GM19328 (cell line): ENCODE results near the gene LRP11.
"Not testable (repeated sequence)": the region's sequence is repeated elsewhere in the genome, so short reads cannot be mapped to it uniquely, and the experiment has no call there.

Source experiments
- ATAC-seq: cut with Tn5 transposase; IDR thresholded peaks from one replicate; pipeline ENCODE4 v1.9.1; 2021; ENCODE audit warnings: mild to moderate bottlenecking, moderate library complexity; ENCODE audit not compliant: unreplicated experiment

Gene LRP11

DNA sequence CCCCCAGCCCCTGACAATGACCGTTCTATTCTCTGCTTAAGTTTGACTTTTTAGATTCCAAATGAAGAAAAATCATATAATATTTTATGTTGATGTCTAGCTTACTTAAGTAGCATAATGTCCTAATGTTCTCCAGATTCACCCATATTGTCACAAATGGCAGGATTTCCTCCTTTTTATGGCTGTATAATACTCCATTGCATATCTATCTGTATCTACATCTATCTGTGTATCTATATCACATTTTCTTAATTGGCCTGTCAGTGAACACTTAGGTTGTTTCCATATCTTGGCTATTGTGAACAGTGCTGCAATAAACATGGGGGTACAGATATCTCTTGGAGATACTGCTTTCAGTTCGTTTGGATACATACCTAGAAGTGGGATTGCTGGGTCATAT lies 7.0 kb upstream of the LRP11 start:
- ATAC-seq, result no peak

DNA sequence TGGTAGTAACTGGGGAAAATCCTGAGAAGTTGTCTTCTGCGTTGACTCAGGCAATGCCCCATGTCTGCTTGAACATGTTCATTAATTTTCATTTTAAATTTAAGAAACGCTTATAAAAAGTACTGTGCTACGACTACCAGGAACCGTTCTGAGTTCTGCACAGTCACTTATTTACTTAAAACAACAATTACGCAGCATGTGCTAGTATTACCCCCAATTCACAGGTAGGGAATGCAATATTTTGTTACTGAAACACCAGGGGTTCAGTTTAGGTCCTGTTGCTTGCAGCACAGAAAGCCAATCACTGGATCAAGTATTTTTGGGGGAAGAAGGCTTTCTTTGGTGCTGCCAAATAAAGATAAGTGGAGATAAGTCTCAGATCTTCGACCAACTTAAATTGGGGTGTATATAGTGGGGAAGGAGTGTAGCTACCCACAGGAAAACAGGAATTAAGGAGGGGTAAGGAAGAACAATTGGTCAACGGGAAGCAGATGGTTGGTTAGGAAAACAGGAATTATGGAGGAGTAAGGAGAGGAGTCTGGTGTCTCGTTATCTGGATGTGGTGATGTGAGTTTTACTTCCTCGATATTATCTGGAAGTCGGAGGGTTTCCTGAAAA lies 5.2 kb upstream of the LRP11 start:
- ATAC-seq, result no peak

GRCh38 chr6:149867876-149868640 lies 3.9 kb upstream of the LRP11 start:
- ATAC-seq, result no peak

- no peak for ATAC-seq
These were observed 698 bp upstream of the LRP11 start for GRCh38 chr6:149864578-149865535.

- peak; percentile 23 for ATAC-seq
These were observed 1.0 kb downstream of the LRP11 start for GRCh38 chr6:149862922-149863697.

DNA sequence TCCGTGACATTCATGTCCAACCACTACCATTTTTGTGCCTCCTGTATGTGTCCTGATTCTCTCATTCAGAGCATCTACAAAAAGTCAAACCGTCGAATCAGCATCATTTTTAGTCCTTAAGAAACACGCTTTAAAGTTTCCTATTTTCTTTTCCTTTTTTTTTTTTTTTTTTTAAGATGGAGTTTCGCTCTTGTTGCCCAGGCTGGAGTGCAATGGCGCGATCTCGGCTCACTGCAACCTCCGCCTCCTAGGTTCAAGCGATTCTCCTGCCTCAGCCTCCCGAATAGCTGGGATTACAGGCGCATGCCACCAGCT lies 1.8 kb downstream of the LRP11 start:
- not testable (repeated sequence) for ATAC-seq

GRCh38 chr6:149861603-149862423 lies 2.3 kb downstream of the LRP11 start:
- no peak for ATAC-seq

- ATAC-seq, result no peak
These were observed 3.1 kb downstream of the LRP11 start for GRCh38 chr6:149860834-149861602.

DNA sequence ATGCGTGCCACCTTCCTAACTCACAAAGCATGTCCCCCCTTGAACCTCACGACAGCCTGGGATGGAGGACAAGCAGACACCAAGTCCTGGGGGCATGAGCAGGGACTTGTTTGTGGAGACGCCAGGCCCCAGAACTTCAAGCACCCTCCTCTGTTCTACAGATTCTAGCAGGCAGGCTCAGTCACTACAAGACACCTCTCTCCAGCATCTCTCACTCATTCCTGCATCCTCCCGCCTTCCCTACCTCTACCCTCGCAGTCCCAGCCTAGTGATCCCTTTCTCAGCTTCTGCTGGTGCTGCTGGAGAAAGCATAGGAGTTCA lies 3.7 kb downstream of the LRP11 start:
- ATAC-seq, result no peak

- no peak for ATAC-seq
These were observed 4.2 kb downstream of the LRP11 start for GRCh38 chr6:149859938-149860337.

- no peak for ATAC-seq
These were observed 4.8 kb downstream of the LRP11 start for GRCh38 chr6:149859368-149859767.

GRCh38 chr6:149857541-149857940 lies 6.6 kb downstream of the LRP11 start:
- ATAC-seq, result no peak

GRCh38 chr6:149856256-149856994 lies 7.7 kb downstream of the LRP11 start:
- no peak for ATAC-seq

- no peak for ATAC-seq
These were observed 8.4 kb downstream of the LRP11 start for GRCh38 chr6:149855741-149856140.

DNA sequence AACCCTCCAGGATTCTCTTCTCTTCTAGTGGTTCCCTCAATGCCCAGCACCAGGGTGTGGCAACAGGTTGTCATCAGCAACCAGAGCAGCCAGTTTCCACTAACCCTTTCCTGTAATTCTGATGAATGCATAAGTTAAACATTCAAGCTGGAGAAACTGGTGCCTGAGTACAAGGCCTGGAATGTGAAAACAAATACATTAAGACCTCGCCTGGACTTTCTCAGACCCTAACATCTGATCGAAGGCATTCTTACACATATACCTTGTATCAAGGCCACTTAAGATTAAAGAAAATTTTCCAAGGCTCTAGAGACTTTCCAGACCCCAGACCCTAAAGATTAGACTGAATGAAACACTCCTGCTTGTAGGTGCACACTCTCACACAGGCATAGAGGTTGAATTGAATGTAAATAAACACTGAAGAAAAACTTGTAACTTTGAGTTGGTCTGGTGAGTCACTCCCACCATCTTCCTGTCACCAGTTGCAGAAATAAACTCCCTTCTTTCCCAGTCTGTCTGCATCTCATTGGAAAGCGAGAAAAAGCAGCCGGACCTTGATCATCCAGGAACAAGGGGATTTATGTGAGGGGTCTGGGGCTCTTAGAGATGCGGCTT lies 9.0 kb downstream of the LRP11 start:
- ATAC-seq, result no peak

DNA sequence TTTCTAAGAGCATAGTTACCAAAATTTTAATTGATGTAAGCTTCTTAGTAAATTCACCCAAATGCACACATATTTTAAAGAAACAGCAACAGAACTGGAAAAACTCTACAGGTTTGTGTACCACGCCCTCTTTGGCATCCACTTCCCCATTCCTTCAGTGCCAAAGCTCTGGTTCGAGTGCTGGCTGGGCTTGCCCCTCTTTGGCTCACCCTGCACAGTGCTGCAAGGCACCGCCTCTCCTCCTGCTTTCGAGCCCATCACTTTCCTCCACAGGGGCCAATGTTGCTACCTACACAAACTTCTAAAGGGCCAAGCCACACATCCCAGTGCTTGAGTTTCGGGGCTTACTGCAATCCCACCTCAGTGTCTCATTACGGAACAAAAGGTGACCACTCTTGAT lies 9.6 kb downstream of the LRP11 start:
- no peak for ATAC-seq

- not testable (repeated sequence) for ATAC-seq
These were observed 10.1 kb downstream of the LRP11 start for GRCh38 chr6:149854017-149854416.

- ATAC-seq, result no peak
These were observed 11.3 kb downstream of the LRP11 start for GRCh38 chr6:149852881-149853280.
